KMS-11 (cell line): Measurements from ENCODE around the gene ARL4A.
"Not testable (repeated sequence)": the region's sequence is repeated elsewhere in the genome, so short reads cannot be mapped to it uniquely, and the experiment has no call there.

ENCODE experiments used
- H2AFZ ChIP-seq: fragments of 200-600 bp; sonication (generic); 2 replicates; pipeline ENCODE4 v1.6.1; 2016; ENCODE audit warnings: antibody characterized with exemption, mixed run types, low read depth
- H3K27ac ChIP-seq: fragments of 200-600 bp; sonication (generic); 2 replicates; pipeline ENCODE4 v1.6.1; 2016; ENCODE audit warnings: mild to moderate bottlenecking, mixed run types
- H3K27me3 ChIP-seq: fragments of 200-600 bp; sonication (generic); 2 replicates; pipeline ENCODE4 v1.6.1; 2017; ENCODE audit warnings: mild to moderate bottlenecking, low read depth, mixed run types, moderate library complexity; ENCODE audit not compliant: insufficient read depth
- H3K36me3 ChIP-seq: fragments of 200-600 bp; sonication (generic); 2 replicates; pipeline ENCODE4 v1.6.1; 2017; ENCODE audit warnings: mild to moderate bottlenecking, mixed run types; ENCODE audit not compliant: insufficient read depth
- H3K4me1 ChIP-seq: fragments of 200-600 bp; sonication (generic); 2 replicates; pipeline ENCODE4 v1.6.1; 2016; ENCODE audit warnings: mild to moderate bottlenecking, low read depth, mixed run types; ENCODE audit not compliant: poor library complexity, severe bottlenecking
- H3K4me2 ChIP-seq: fragments of 200-600 bp; sonication (generic); 2 replicates; pipeline ENCODE4 v1.7.0; 2016; ENCODE audit warnings: mild to moderate bottlenecking, mixed run types
- H3K4me3 ChIP-seq: fragments of 200-600 bp; sonication (generic); IDR thresholded peaks from 2 replicates; pipeline ENCODE4 v1.6.1; 2017; ENCODE audit warnings: low read depth, low read length, mixed read lengths; ENCODE audit not compliant: insufficient read depth
- H3K79me2 ChIP-seq: fragments of 200-600 bp; sonication (generic); 2 replicates; pipeline ENCODE4 v1.6.1; 2016; ENCODE audit warnings: low read depth, mixed run types; ENCODE audit not compliant: insufficient read depth
- H3K9ac ChIP-seq: fragments of 200-600 bp; sonication (generic); 2 replicates; pipeline ENCODE4 v1.6.1; 2016; ENCODE audit warnings: mild to moderate bottlenecking, mixed run types
- H4K20me1 ChIP-seq: fragments of 200-600 bp; sonication (generic); 2 replicates; pipeline ENCODE4 v1.6.1; 2016; ENCODE audit warnings: mild to moderate bottlenecking, mixed run types; ENCODE audit not compliant: insufficient read depth
- CTCF ChIP-seq: fragments of 200-600 bp; sonication (generic); conservative IDR thresholded peaks from 2 replicates; pipeline ENCODE4 v1.6.1; 2017; ENCODE audit warnings: low read depth, mild to moderate bottlenecking, antibody characterized with exemption, low read length, moderate library complexity, mixed read lengths

ARL4A gene

GRCh38 chr7:12661581-12661980 lies 25.9 kb upstream of the ARL4A start:
- no peak for TF ChIP-seq CTCF
- H3K4me3 ChIP-seq: no peak overlapping the region
- no peaks in the 10 kb centered on the region for H3K27me3 ChIP-seq
- H3K4me2 ChIP-seq: no peak overlapping the region
- H3K36me3 ChIP-seq: no peaks in the 10 kb centered on the region
- no peaks in the 10 kb centered on the region for H3K4me1 ChIP-seq
- no peaks in the 10 kb centered on the region for H4K20me1 ChIP-seq
- H2AFZ ChIP-seq: no peak overlapping the region
- no peak overlapping the region for H3K9ac ChIP-seq
- H3K27ac ChIP-seq: no peak overlapping the region
- H3K79me2 ChIP-seq: no peaks in the 10 kb centered on the region

GRCh38 chr7:12670000-12670729 lies 17.3 kb upstream of the ARL4A start:
- Histone ChIP-seq H3K4me3 (no peak overlapping the region), H3K27me3 (no peaks in the 10 kb centered on the region), H3K27ac (no peak overlapping the region), H3K4me2 (no peak overlapping the region), H2AFZ (no peak overlapping the region), H3K36me3 (no peaks in the 10 kb centered on the region), H3K79me2 (no peaks in the 10 kb centered on the region), H3K9ac (no peak overlapping the region), H4K20me1 (no peaks in the 10 kb centered on the region), H3K4me1 (peaks cover 8% of the 10 kb centered on the region)
- TF ChIP-seq CTCF: no peak

GRCh38 chr7:12670743-12671520 lies 16.5 kb upstream of the ARL4A start:
- H2AFZ ChIP-seq: no peak overlapping the region
- H4K20me1 ChIP-seq: no peaks in the 10 kb centered on the region
- no peak overlapping the region for H3K4me2 ChIP-seq
- no peak overlapping the region for H3K27ac ChIP-seq
- H3K4me3 ChIP-seq: no peak overlapping the region
- H3K79me2 ChIP-seq: no peaks in the 10 kb centered on the region
- TF ChIP-seq CTCF: no peak
- no peaks in the 10 kb centered on the region for H3K27me3 ChIP-seq
- H3K9ac ChIP-seq: no peak overlapping the region
- no peaks in the 10 kb centered on the region for H3K36me3 ChIP-seq
- H3K4me1 ChIP-seq: peaks cover 8% of the 10 kb centered on the region

- not testable (repeated sequence) for H3K9ac ChIP-seq, H3K4me2 ChIP-seq, H2AFZ ChIP-seq, H3K4me1 ChIP-seq, H3K27me3 ChIP-seq, H3K27ac ChIP-seq, H3K36me3 ChIP-seq, H3K4me3 ChIP-seq, H3K79me2 ChIP-seq, H4K20me1 ChIP-seq
Observed at GRCh38 chr7:12673436-12673835, 14.0 kb upstream of the ARL4A start.

GRCh38 chr7:12674053-12674452 lies 13.4 kb upstream of the ARL4A start:
- no peak overlapping the region for H3K4me3 ChIP-seq
- TF ChIP-seq CTCF: no peak

More at GRCh38 chr7:12674053-12674452, 13.4 kb upstream of the ARL4A start:
- H3K4me1 ChIP-seq: peaks cover 8% of the 10 kb centered on the region
- H3K36me3 ChIP-seq: no peaks in the 10 kb centered on the region
- H3K27ac ChIP-seq: no peak overlapping the region
- H4K20me1 ChIP-seq: no peaks in the 10 kb centered on the region
- H2AFZ ChIP-seq: no peak overlapping the region
- H3K27me3 ChIP-seq: no peaks in the 10 kb centered on the region
- no peak overlapping the region for H3K9ac ChIP-seq
- no peak overlapping the region for H3K4me2 ChIP-seq
- no peaks in the 10 kb centered on the region for H3K79me2 ChIP-seq
